GM23338 (cell line): ENCODE measurements around the gene BPIFB6. TPM values are rescaled to one million over a fixed set of nuclear protein-coding genes. Genes with fewer than 3 reads are reported as not detected.

ENCODE experiments used
- ATAC-seq: fragments of 200-7000 bp; cut with Tn5 transposase; 3 replicates; pipeline ENCODE4 v1.9.1; 2020
- DNase-seq: peaks from one replicate; pipeline ENCODE4 v3.0.0-alpha.2; 2015; ENCODE audit warnings: low spot score
- H2AFZ ChIP-seq: fragments of 200-600 bp; sonication (generic); 2 replicates; pipeline ENCODE4 v1.8.0; 2016; ENCODE audit warnings: antibody characterized with exemption, mild to moderate bottlenecking, moderate library complexity
- H3F3A ChIP-seq: fragments of 200-600 bp; sonication (generic); replicated peaks from 2 replicates; pipeline ENCODE4 v1.8.0; 2017; ENCODE audit warnings: antibody characterized with exemption, mixed run types, low read depth
- H3K27ac ChIP-seq: fragments of 200-600 bp; sonication (generic); 2 replicates; pipeline ENCODE4 v1.6.1; 2016; ENCODE audit warnings: low read depth
- H3K27me3 ChIP-seq: fragments of 200-600 bp; sonication (generic); 2 replicates; pipeline ENCODE4 v1.8.0; 2016; ENCODE audit warnings: mild to moderate bottlenecking, mixed run types, moderate library complexity; ENCODE audit not compliant: insufficient read depth
- H3K36me3 ChIP-seq: fragments of 200-600 bp; sonication (generic); 2 replicates; pipeline ENCODE4 v1.8.0; 2016; ENCODE audit warnings: mild to moderate bottlenecking; ENCODE audit not compliant: insufficient read depth
- H3K4me1 ChIP-seq: fragments of 200-600 bp; sonication (generic); 2 replicates; pipeline ENCODE4 v1.8.0; 2016; ENCODE audit warnings: mild to moderate bottlenecking, moderate library complexity; ENCODE audit not compliant: insufficient read depth
- H3K4me2 ChIP-seq: fragments of 200-600 bp; sonication (generic); 2 replicates; pipeline ENCODE4 v1.7.1; 2017; ENCODE audit warnings: mixed run types
- H3K4me3 ChIP-seq: fragments of 200-600 bp; sonication (generic); 2 replicates; pipeline ENCODE4 v1.6.1; 2016; ENCODE audit warnings: mixed run types
- H3K79me2 ChIP-seq: fragments of 200-600 bp; sonication (generic); replicated peaks from 2 replicates; pipeline ENCODE4 v1.8.0; 2017; ENCODE audit warnings: mild to moderate bottlenecking; ENCODE audit not compliant: insufficient read depth
- H3K9me2 ChIP-seq: fragments of 200-600 bp; sonication (generic); 2 replicates; pipeline ENCODE4 v1.8.0; 2017; ENCODE audit not compliant: insufficient read depth
- H4K20me1 ChIP-seq: fragments of 200-600 bp; sonication (generic); replicated peaks from 2 replicates; pipeline ENCODE4 v1.8.0; 2017; ENCODE audit warnings: mild to moderate bottlenecking; ENCODE audit not compliant: insufficient read depth
- H3K27ac Mint-ChIP-seq: 2 replicates; pipeline ENCODE4 v1.8.0; 2020; ENCODE audit warnings: inconsistent platforms, mild to moderate bottlenecking, moderate library complexity, mixed read lengths
- H3K27me3 Mint-ChIP-seq: 3 replicates; pipeline ENCODE4 v1.8.0; 2022; ENCODE audit warnings: low read depth, mild to moderate bottlenecking, moderate library complexity, mixed read lengths, inconsistent platforms; ENCODE audit not compliant: insufficient read depth, poor library complexity
- H3K36me3 Mint-ChIP-seq: 3 replicates; pipeline ENCODE4 v1.8.0; 2021; ENCODE audit warnings: low read depth, mild to moderate bottlenecking, inconsistent platforms, moderate library complexity, mixed read lengths
- H3K4me1 Mint-ChIP-seq: 3 replicates; pipeline ENCODE4 v1.8.0; 2020; ENCODE audit warnings: mild to moderate bottlenecking, inconsistent platforms, mixed read lengths
- H3K4me3 Mint-ChIP-seq: 3 replicates; pipeline ENCODE4 v1.8.0; 2021; ENCODE audit warnings: moderate library complexity, mild to moderate bottlenecking, inconsistent platforms, mixed read lengths
- H3K9me3 Mint-ChIP-seq: 3 replicates; pipeline ENCODE4 v1.8.0; 2020; ENCODE audit warnings: moderate library complexity, mild to moderate bottlenecking, inconsistent platforms, mixed read lengths
- CREB1 ChIP-seq: fragments of 250-450 bp; sonication (Bioruptor Pico); IDR thresholded peaks from 2 replicates; pipeline ENCODE4 v1.5.0; 2020; ENCODE audit warnings: low read depth, mild to moderate bottlenecking, moderate library complexity
- EZH2 ChIP-seq: fragments of 200-600 bp; sonication (generic); IDR thresholded peaks from one replicate; pipeline ENCODE4 v1.8.0; 2017; ENCODE audit warnings: antibody characterized with exemption, mild to moderate bottlenecking, low read depth; ENCODE audit not compliant: unreplicated experiment
- EZH2phosphoT487 ChIP-seq: fragments of 200-600 bp; sonication (generic); IDR thresholded peaks from one replicate; pipeline ENCODE4 v1.8.1; 2018; ENCODE audit warnings: antibody characterized with exemption; ENCODE audit not compliant: unreplicated experiment
- JUNB ChIP-seq: IDR thresholded peaks from one replicate; pipeline ENCODE4 v1.6.1; 2016; ENCODE audit warnings: antibody characterized with exemption; ENCODE audit not compliant: unreplicated experiment
- POLR2AphosphoS5 ChIP-seq: IDR thresholded peaks from 2 replicates; pipeline ENCODE4 v1.6.1; 2016; ENCODE audit warnings: antibody characterized with exemption, low read depth
- STAT1 ChIP-seq: IDR thresholded peaks from one replicate; pipeline ENCODE4 v1.6.1; 2016; ENCODE audit warnings: antibody characterized with exemption; ENCODE audit not compliant: unreplicated experiment
- ZNF114 ChIP-seq: fragments of 250-450 bp; sonication (Bioruptor Pico); IDR thresholded peaks from 2 replicates; pipeline ENCODE4 v1.5.0; 2020; ENCODE audit warnings: mild to moderate bottlenecking, moderate library complexity
- polyA plus RNA-seq: library from polyadenylated mRNA; unstranded; fragments of >200 nt; fragmentation: Nextera tagmentation; extraction: Ambion mirVana; gene quantifications from 2 replicates; pipeline ENCODE4 v1.2.1, GENCODE V29; 2016
- total RNA-seq: library from RNA; depleted of rRNA; stranded (reverse); fragments of >200 nt; shearing (Covaris generic); gene quantifications from 2 replicates; pipeline ENCODE4 v1.2.3, GENCODE V29; 2014
- TF ChIP-seq, protein P1 (sequence below): IDR thresholded peaks from one replicate; pipeline ENCODE4 v1.6.1; 2018; ENCODE audit warnings: antibody characterized with exemption; ENCODE audit not compliant: unreplicated experiment
- TF ChIP-seq, protein P2 (sequence below): IDR thresholded peaks from 2 replicates; pipeline ENCODE4 v1.6.1; 2016; ENCODE audit warnings: antibody characterized with exemption
- TF ChIP-seq, protein P3 (sequence below): fragments of 250-450 bp; sonication (Bioruptor Pico); IDR thresholded peaks from 2 replicates; pipeline ENCODE4 v1.5.0; 2020; ENCODE audit warnings: mild to moderate bottlenecking, moderate library complexity

The BPIFB6 gene
- total and polyA plus RNA-seq, 2 experiments from 2014 or later, result not detected

DNA sequence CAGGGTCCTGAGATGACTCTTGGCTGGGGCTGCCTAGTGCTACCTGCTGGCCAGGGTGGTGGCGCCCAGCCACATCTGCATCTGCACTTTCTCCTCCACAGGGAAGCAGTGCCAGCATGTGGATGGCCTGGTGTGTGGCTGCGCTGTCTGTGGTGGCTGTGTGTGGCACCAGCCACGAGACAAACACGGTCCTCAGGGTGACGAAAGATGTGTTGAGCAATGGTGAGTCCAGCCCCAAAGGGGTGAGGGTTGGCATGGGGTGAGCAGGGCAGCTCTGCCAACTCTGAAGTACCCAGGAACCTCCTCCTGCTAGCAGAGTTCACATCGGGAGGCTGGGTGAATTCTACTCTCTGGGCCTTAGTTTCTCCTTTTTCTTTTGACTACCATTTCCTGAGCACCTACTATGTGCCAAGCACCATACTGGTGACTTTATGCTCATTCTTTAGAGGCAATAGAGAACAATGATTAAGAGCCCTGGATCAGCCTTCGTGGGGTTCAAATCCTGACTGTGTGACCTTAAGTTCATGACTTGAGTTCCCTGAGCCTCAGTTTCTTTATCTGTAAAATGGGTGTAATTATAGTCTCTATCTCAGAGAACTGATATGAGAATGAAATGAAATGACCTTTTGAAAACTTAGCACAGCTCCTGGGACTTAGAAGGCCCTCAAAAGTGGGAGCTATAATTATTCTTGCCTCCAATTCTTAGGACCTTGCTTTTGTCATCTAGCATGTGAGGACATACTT, 50.1 kb downstream of the BPIFB6 start:
- no peak overlapping the region for H3K27ac Mint-ChIP-seq
- H3K27ac ChIP-seq, result no peak overlapping the region
- no peak overlapping the region for H2AFZ ChIP-seq
- H4K20me1 ChIP-seq, result no peaks in the 10 kb centered on the region
- no peaks in the 10 kb centered on the region for H3K4me1 ChIP-seq
- no peak overlapping the region for H3K4me3 Mint-ChIP-seq
- H3K27me3 ChIP-seq, result no peaks in the 10 kb centered on the region
- no peaks in the 10 kb centered on the region for H3K9me2 ChIP-seq
- H3K79me2 ChIP-seq, result no peaks in the 10 kb centered on the region
- no peaks in the 10 kb centered on the region for H3K9me3 Mint-ChIP-seq
- H3F3A ChIP-seq, result no peaks in the 10 kb centered on the region
- H3K4me1 Mint-ChIP-seq, result no peaks in the 10 kb centered on the region
- TF ChIP-seq, protein P1, sequence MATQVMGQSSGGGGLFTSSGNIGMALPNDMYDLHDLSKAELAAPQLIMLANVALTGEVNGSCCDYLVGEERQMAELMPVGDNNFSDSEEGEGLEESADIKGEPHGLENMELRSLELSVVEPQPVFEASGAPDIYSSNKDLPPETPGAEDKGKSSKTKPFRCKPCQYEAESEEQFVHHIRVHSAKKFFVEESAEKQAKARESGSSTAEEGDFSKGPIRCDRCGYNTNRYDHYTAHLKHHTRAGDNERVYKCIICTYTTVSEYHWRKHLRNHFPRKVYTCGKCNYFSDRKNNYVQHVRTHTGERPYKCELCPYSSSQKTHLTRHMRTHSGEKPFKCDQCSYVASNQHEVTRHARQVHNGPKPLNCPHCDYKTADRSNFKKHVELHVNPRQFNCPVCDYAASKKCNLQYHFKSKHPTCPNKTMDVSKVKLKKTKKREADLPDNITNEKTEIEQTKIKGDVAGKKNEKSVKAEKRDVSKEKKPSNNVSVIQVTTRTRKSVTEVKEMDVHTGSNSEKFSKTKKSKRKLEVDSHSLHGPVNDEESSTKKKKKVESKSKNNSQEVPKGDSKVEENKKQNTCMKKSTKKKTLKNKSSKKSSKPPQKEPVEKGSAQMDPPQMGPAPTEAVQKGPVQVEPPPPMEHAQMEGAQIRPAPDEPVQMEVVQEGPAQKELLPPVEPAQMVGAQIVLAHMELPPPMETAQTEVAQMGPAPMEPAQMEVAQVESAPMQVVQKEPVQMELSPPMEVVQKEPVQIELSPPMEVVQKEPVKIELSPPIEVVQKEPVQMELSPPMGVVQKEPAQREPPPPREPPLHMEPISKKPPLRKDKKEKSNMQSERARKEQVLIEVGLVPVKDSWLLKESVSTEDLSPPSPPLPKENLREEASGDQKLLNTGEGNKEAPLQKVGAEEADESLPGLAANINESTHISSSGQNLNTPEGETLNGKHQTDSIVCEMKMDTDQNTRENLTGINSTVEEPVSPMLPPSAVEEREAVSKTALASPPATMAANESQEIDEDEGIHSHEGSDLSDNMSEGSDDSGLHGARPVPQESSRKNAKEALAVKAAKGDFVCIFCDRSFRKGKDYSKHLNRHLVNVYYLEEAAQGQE, result no peak
- TF ChIP-seq, protein P2, sequence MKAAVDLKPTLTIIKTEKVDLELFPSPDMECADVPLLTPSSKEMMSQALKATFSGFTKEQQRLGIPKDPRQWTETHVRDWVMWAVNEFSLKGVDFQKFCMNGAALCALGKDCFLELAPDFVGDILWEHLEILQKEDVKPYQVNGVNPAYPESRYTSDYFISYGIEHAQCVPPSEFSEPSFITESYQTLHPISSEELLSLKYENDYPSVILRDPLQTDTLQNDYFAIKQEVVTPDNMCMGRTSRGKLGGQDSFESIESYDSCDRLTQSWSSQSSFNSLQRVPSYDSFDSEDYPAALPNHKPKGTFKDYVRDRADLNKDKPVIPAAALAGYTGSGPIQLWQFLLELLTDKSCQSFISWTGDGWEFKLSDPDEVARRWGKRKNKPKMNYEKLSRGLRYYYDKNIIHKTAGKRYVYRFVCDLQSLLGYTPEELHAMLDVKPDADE, result no peak
- TF ChIP-seq, protein P3, sequence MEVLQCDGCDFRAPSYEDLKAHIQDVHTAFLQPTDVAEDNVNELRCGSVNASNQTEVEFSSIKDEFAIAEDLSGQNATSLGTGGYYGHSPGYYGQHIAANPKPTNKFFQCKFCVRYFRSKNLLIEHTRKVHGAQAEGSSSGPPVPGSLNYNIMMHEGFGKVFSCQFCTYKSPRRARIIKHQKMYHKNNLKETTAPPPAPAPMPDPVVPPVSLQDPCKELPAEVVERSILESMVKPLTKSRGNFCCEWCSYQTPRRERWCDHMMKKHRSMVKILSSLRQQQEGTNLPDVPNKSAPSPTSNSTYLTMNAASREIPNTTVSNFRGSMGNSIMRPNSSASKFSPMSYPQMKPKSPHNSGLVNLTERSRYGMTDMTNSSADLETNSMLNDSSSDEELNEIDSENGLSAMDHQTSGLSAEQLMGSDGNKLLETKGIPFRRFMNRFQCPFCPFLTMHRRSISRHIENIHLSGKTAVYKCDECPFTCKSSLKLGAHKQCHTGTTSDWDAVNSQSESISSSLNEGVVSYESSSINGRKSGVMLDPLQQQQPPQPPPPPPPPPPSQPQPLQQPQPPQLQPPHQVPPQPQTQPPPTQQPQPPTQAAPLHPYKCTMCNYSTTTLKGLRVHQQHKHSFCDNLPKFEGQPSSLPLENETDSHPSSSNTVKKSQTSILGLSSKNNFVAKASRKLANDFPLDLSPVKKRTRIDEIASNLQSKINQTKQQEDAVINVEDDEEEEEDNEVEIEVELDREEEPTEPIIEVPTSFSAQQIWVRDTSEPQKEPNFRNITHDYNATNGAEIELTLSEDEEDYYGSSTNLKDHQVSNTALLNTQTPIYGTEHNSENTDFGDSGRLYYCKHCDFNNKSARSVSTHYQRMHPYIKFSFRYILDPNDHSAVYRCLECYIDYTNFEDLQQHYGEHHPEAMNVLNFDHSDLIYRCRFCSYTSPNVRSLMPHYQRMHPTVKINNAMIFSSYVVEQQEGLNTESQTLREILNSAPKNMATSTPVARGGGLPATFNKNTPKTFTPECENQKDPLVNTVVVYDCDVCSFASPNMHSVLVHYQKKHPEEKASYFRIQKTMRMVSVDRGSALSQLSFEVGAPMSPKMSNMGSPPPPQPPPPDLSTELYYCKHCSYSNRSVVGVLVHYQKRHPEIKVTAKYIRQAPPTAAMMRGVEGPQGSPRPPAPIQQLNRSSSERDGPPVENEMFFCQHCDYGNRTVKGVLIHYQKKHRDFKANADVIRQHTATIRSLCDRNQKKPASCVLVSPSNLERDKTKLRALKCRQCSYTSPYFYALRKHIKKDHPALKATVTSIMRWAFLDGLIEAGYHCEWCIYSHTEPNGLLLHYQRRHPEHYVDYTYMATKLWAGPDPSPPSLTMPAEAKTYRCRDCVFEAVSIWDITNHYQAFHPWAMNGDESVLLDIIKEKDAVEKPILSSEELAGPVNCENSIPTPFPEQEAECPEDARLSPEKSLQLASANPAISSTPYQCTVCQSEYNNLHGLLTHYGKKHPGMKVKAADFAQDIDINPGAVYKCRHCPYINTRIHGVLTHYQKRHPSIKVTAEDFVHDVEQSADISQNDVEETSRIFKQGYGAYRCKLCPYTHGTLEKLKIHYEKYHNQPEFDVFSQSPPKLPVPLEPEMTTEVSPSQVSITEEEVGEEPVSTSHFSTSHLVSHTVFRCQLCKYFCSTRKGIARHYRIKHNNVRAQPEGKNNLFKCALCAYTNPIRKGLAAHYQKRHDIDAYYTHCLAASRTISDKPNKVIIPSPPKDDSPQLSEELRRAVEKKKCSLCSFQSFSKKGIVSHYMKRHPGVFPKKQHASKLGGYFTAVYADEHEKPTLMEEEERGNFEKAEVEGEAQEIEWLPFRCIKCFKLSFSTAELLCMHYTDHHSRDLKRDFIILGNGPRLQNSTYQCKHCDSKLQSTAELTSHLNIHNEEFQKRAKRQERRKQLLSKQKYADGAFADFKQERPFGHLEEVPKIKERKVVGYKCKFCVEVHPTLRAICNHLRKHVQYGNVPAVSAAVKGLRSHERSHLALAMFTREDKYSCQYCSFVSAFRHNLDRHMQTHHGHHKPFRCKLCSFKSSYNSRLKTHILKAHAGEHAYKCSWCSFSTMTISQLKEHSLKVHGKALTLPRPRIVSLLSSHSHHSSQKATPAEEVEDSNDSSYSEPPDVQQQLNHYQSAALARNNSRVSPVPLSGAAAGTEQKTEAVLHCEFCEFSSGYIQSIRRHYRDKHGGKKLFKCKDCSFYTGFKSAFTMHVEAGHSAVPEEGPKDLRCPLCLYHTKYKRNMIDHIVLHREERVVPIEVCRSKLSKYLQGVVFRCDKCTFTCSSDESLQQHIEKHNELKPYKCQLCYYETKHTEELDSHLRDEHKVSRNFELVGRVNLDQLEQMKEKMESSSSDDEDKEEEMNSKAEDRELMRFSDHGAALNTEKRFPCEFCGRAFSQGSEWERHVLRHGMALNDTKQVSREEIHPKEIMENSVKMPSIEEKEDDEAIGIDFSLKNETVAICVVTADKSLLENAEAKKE, result no peak
- TF ChIP-seq ZNF114 (CRISPR knock-in tag), result no peak
- no peak for TF ChIP-seq JUNB
- no peak for TF ChIP-seq CREB1 (CRISPR knock-in tag)
- no peak for TF ChIP-seq POLR2AphosphoS5
- no peak for TF ChIP-seq STAT1
- no peak for TF ChIP-seq EZH2phosphoT487
- TF ChIP-seq EZH2, result no peak
- no peaks in the 10 kb centered on the region for H3K36me3 ChIP-seq
- H3K4me3 ChIP-seq, result no peak overlapping the region
- H3K4me2 ChIP-seq, result no peak overlapping the region
- ATAC-seq, result no peak
- DNase-seq, result no peak
- no peaks in the 10 kb centered on the region for H3K36me3 Mint-ChIP-seq
- H3K27me3 Mint-ChIP-seq, result peaks cover 4% of the 10 kb centered on the region
